Subcutaneous adipose tissue (tissue), 4 donors: ENCODE data around the gene KIAA0232. TPM values are rescaled to one million over a fixed set of nuclear protein-coding genes. Genes with fewer than 3 reads are reported as not detected.

Source experiments
- CTCF ChIP-seq: fragments of 450-650 bp; IDR thresholded peaks from one replicate; pipeline ENCODE4 v1.5.1; 2016; ENCODE audit warnings: low read depth, mild to moderate bottlenecking, control low read depth, antibody characterized with exemption, moderate library complexity
- total RNA-seq, 4 donors: library from RNA; depleted of rRNA; stranded (reverse); fragments of >200 nt; gene quantifications; one replicate each; pipeline ENCODE4 v1.1.0, GENCODE V29; 2016

Gene KIAA0232
- total RNA-seq, 4 donors from 2014 or later = 24.3 to 36.5 (median 31.0) TPM

GRCh38 chr4:6913350-6913905 lies 130.9 kb downstream of the KIAA0232 start:
- TF ChIP-seq CTCF = no peak

GRCh38 chr4:6914448-6914847 lies 131.9 kb downstream of the KIAA0232 start:
- no peak for TF ChIP-seq CTCF

GRCh38 chr4:6915041-6916005 lies 132.8 kb downstream of the KIAA0232 start:
- TF ChIP-seq CTCF = no peak

GRCh38 chr4:6916069-6916586 lies 133.6 kb downstream of the KIAA0232 start:
- TF ChIP-seq CTCF = no peak

- TF ChIP-seq CTCF = no peak
Measured at GRCh38 chr4:6916587-6917460, 134.3 kb downstream of the KIAA0232 start.

GRCh38 chr4:6917461-6918271 lies 135.1 kb downstream of the KIAA0232 start:
- no peak for TF ChIP-seq CTCF
